ENCODE measurements around the gene OSTN. TPM values are rescaled to one million over a fixed set of nuclear protein-coding genes. Genes with fewer than 3 reads are reported as not detected.
"Not testable (repeated sequence)": the region's sequence is repeated elsewhere in the genome, so short reads cannot be mapped to it uniquely, and the experiment has no call there.

The OSTN gene
- total RNA-seq, 1 experiment from 2014 or later: not detected

GRCh38 chr3:191176038-191176785 lies 22.8 kb upstream of the OSTN start:
- Histone ChIP-seq H3K9me3 (ENCODE audit: control insufficient read depth, insufficient read depth, low read depth, low read length) (no peaks in the 10 kb centered on the region), H3K36me3 (ENCODE audit: control insufficient read depth, insufficient read depth, low read length) (no peaks in the 10 kb centered on the region), H3K4me3 (ENCODE audit: low read depth in 2 of 2, low read length in 2 of 2) (no peak overlapping the region), H3K27ac (ENCODE audit: low read length) (no peak overlapping the region), H3K27me3 (ENCODE audit: control insufficient read depth, insufficient read depth, low read length) (no peaks in the 10 kb centered on the region), H3K4me1 (ENCODE audit: control insufficient read depth, insufficient read depth, low read length) (no peaks in the 10 kb centered on the region)
- ChIA-PET POLR2A (interaction anchor here (0.5 kb wide), 1 partner anchor 22 kb away, joined by 7 read pairs; no protein-coding TSS in a partner anchor), CTCF (no interaction called here)
- TF ChIP-seq TCF7L2 (IDR thresholded peaks at IDR 0.05; ENCODE audit: low read depth, low read length) (no peak), CTCF (IDR thresholded peaks at IDR 0.05) (no peak), POLR2AphosphoS5 (IDR thresholded peaks at IDR 0.05; ENCODE audit: low read depth, low read length) (no peak), REST (IDR thresholded peaks at IDR 0.05; ENCODE audit: insufficient read depth in 1 of 2, low read depth in 2 of 2, low read length in 1 of 2) (no peak), SIN3A (IDR thresholded peaks at IDR 0.05; ENCODE audit: borderline replicate concordance, insufficient read depth, low read depth, low read length) (no peak)
- no TSS peak for BruUV-seq (replicated peaks)
- ATAC-seq: no peak
- DNase-seq (ENCODE audit: low read depth, low spot score): no peak
- intact Hi-C loops (cut with micrococcal nuclease; ENCODE audit: unreplicated experiment) (no loop called here), in situ Hi-C loops (cut with HindIII; ENCODE audit: low pct_unique_long_range_greater_than_20kb, low sequenced_read_pairs) (no loop called here)

GRCh38 chr3:191185382-191185781 lies 13.7 kb upstream of the OSTN start:
- CTCF ChIA-PET: interaction anchor here (0.6 kb wide), 1 partner anchor 19 kb away, joined by 3 read pairs; no protein-coding TSS in a partner anchor
- H3K4me3 ChIP-seq (ENCODE audit: low read depth in 2 of 2, low read length in 2 of 2); H3K36me3 ChIP-seq (ENCODE audit: control insufficient read depth, insufficient read depth, low read length); H3K4me1 ChIP-seq (ENCODE audit: control insufficient read depth, insufficient read depth, low read length); H3K27me3 ChIP-seq (ENCODE audit: control insufficient read depth, insufficient read depth, low read length); in situ Hi-C loops (cut with HindIII; ENCODE audit: low pct_unique_long_range_greater_than_20kb, low sequenced_read_pairs); ATAC-seq; BruUV-seq (replicated peaks); intact Hi-C loops (cut with micrococcal nuclease; ENCODE audit: unreplicated experiment); DNase-seq (ENCODE audit: low read depth, low spot score); POLR2A ChIA-PET; H3K9me3 ChIP-seq (ENCODE audit: control insufficient read depth, insufficient read depth, low read depth, low read length); H3K27ac ChIP-seq (ENCODE audit: low read length): not testable (repeated sequence)

- H3K27me3 ChIP-seq (ENCODE audit: control insufficient read depth, insufficient read depth, low read length); H3K36me3 ChIP-seq (ENCODE audit: control insufficient read depth, insufficient read depth, low read length); BruUV-seq (replicated peaks); H3K4me1 ChIP-seq (ENCODE audit: control insufficient read depth, insufficient read depth, low read length); DNase-seq (ENCODE audit: low read depth, low spot score); CTCF ChIA-PET; H3K9me3 ChIP-seq (ENCODE audit: control insufficient read depth, insufficient read depth, low read depth, low read length); POLR2A ChIA-PET; H3K4me3 ChIP-seq (ENCODE audit: low read depth in 2 of 2, low read length in 2 of 2); intact Hi-C loops (cut with micrococcal nuclease; ENCODE audit: unreplicated experiment); H3K27ac ChIP-seq (ENCODE audit: low read length); ATAC-seq; in situ Hi-C loops (cut with HindIII; ENCODE audit: low pct_unique_long_range_greater_than_20kb, low sequenced_read_pairs): not testable (repeated sequence)
Observed at GRCh38 chr3:191188246-191188645, 10.8 kb upstream of the OSTN start.

GRCh38 chr3:191192270-191192669 lies 6.8 kb upstream of the OSTN start:
- H3K27ac ChIP-seq (ENCODE audit: low read length); H3K36me3 ChIP-seq (ENCODE audit: control insufficient read depth, insufficient read depth, low read length); DNase-seq (ENCODE audit: low read depth, low spot score); intact Hi-C loops (cut with micrococcal nuclease; ENCODE audit: unreplicated experiment); POLR2A ChIA-PET; H3K9me3 ChIP-seq (ENCODE audit: control insufficient read depth, insufficient read depth, low read depth, low read length); ATAC-seq; H3K4me3 ChIP-seq (ENCODE audit: low read depth in 2 of 2, low read length in 2 of 2); H3K4me1 ChIP-seq (ENCODE audit: control insufficient read depth, insufficient read depth, low read length); BruUV-seq (replicated peaks); H3K27me3 ChIP-seq (ENCODE audit: control insufficient read depth, insufficient read depth, low read length); in situ Hi-C loops (cut with HindIII; ENCODE audit: low pct_unique_long_range_greater_than_20kb, low sequenced_read_pairs): not testable (repeated sequence)
- CTCF ChIA-PET: interaction anchor here (0.6 kb wide), 1 partner anchor 8 kb away, joined by 3 read pairs; no protein-coding TSS in a partner anchor
